ENCODE measurements around the gene DACH1.

The DACH1 gene

GRCh38 chr13:71536201-71536600 is 330.8 kb downstream of the DACH1 start:
- no peak overlapping the region for H3K4me3 ChIP-seq (ENCODE audit: low read length in 2 of 2)
- H3K14ac ChIP-seq (ENCODE audit: low read length), result no peak overlapping the region
- no peak overlapping the region for H3K4me2 ChIP-seq (ENCODE audit: insufficient read depth, low read length, poor library complexity, severe bottlenecking)
- no peak overlapping the region for H2BK5ac ChIP-seq (ENCODE audit: low read length)
- no peak for DNase-seq (ENCODE audit: low spot score)
- H3K18ac ChIP-seq (ENCODE audit: low read length), result no peak overlapping the region
- H2AK5ac ChIP-seq (ENCODE audit: low read depth, low read length), result no peak overlapping the region
- no peak overlapping the region for H4K8ac ChIP-seq (ENCODE audit: low read depth, low read length)
- H2BK120ac ChIP-seq (ENCODE audit: low read depth, low read length), result no peak overlapping the region
- H3K36me3 ChIP-seq (replicated peaks in 1 of 2; ENCODE audit: control insufficient read depth in 2 of 2, insufficient read depth in 2 of 2, low read length in 2 of 2), result no peaks in the 10 kb centered on the region
- no peak overlapping the region for H3K27ac ChIP-seq (replicated peaks; ENCODE audit: low read length)
- no CpG with 5 or more reads among the region's 2 CpGs for WGBS, 2 donors (ENCODE audit: extremely low coverage in 2 of 2, insufficient read length in 2 of 2, insufficient replicate concordance in 1 of 2)
- no peaks in the 10 kb centered on the region for H3K27me3 ChIP-seq (ENCODE audit: control insufficient read depth in 3 of 3, insufficient read depth in 3 of 3, low read depth in 1 of 3, low read length in 3 of 3)
- no peaks in the 10 kb centered on the region for H3K79me1 ChIP-seq (ENCODE audit: low read depth, low read length)
- no peak overlapping the region for H3K23ac ChIP-seq (ENCODE audit: low read depth, low read length, poor library complexity)
- no peak overlapping the region for H4K91ac ChIP-seq (ENCODE audit: low read depth, low read length, poor library complexity)
- H3K9ac ChIP-seq (ENCODE audit: low read depth, low read length, poor library complexity), result no peak overlapping the region
- H2AFZ ChIP-seq (ENCODE audit: low read length), result no peak overlapping the region
- H3K9me3 ChIP-seq (replicated peaks in 1 of 2; ENCODE audit: control insufficient read depth in 2 of 2, insufficient read depth in 1 of 2, low read depth in 1 of 2, low read length in 2 of 2), result no peaks in the 10 kb centered on the region
- no peak overlapping the region for H3K4ac ChIP-seq (ENCODE audit: low read length)
- H2BK15ac ChIP-seq (ENCODE audit: low read length), result no peak overlapping the region
- H3K4me1 ChIP-seq (ENCODE audit: control insufficient read depth in 2 of 2, insufficient read depth in 1 of 2, low read depth in 1 of 2, low read length in 2 of 2), result no peaks in the 10 kb centered on the region
- no peak overlapping the region for H2BK12ac ChIP-seq (ENCODE audit: low read length)

GRCh38 chr13:71524613-71525304 is 342.2 kb downstream of the DACH1 start:
- Histone ChIP-seq H2BK5ac (ENCODE audit: low read length) (no peak overlapping the region), H3K4me2 (ENCODE audit: insufficient read depth, low read length, poor library complexity, severe bottlenecking) (no peak overlapping the region), H4K8ac (ENCODE audit: low read depth, low read length) (no peak overlapping the region), H2BK120ac (ENCODE audit: low read depth, low read length) (no peak overlapping the region), H3K18ac (ENCODE audit: low read length) (no peak overlapping the region), H2AFZ (ENCODE audit: low read length) (no peak overlapping the region), H2BK15ac (ENCODE audit: low read length) (no peak overlapping the region), H3K79me1 (ENCODE audit: low read depth, low read length) (no peaks in the 10 kb centered on the region), H4K91ac (ENCODE audit: low read depth, low read length, poor library complexity) (no peak overlapping the region), H3K14ac (ENCODE audit: low read length) (no peak overlapping the region), H2AK5ac (ENCODE audit: low read depth, low read length) (no peak overlapping the region), H3K9me3 (replicated peaks in 1 of 2; ENCODE audit: control insufficient read depth in 2 of 2, insufficient read depth in 1 of 2, low read depth in 1 of 2, low read length in 2 of 2) (no peaks in the 10 kb centered on the region), H3K4me3 (ENCODE audit: low read length in 2 of 2) (no peak overlapping the region), H3K36me3 (replicated peaks in 1 of 2; ENCODE audit: control insufficient read depth in 2 of 2, insufficient read depth in 2 of 2, low read length in 2 of 2) (no peaks in the 10 kb centered on the region), H3K23ac (ENCODE audit: low read depth, low read length, poor library complexity) (no peak overlapping the region), H3K4me1 (ENCODE audit: control insufficient read depth in 2 of 2, insufficient read depth in 1 of 2, low read depth in 1 of 2, low read length in 2 of 2) (no peaks in the 10 kb centered on the region), H3K27ac (replicated peaks; ENCODE audit: low read length) (no peak overlapping the region), H3K4ac (ENCODE audit: low read length) (no peak overlapping the region), H3K27me3 (ENCODE audit: control insufficient read depth in 3 of 3, insufficient read depth in 3 of 3, low read depth in 1 of 3, low read length in 3 of 3) (no peaks in the 10 kb centered on the region), H3K9ac (ENCODE audit: low read depth, low read length, poor library complexity) (no peak overlapping the region), H2BK12ac (ENCODE audit: low read length) (no peak overlapping the region)
- no CpG with 5 or more reads among the region's 16 CpGs for WGBS, 2 donors (ENCODE audit: extremely low coverage in 2 of 2, insufficient read length in 2 of 2, insufficient replicate concordance in 1 of 2)
- no peak for DNase-seq (ENCODE audit: low spot score)

GRCh38 chr13:71524245-71524612 is 342.8 kb downstream of the DACH1 start:
- Histone ChIP-seq H4K91ac (ENCODE audit: low read depth, low read length, poor library complexity) (no peak overlapping the region), H2BK12ac (ENCODE audit: low read length) (no peak overlapping the region), H2BK5ac (ENCODE audit: low read length) (no peak overlapping the region), H3K4me1 (ENCODE audit: control insufficient read depth in 2 of 2, insufficient read depth in 1 of 2, low read depth in 1 of 2, low read length in 2 of 2) (no peaks in the 10 kb centered on the region), H3K4ac (ENCODE audit: low read length) (no peak overlapping the region), H4K8ac (ENCODE audit: low read depth, low read length) (no peak overlapping the region), H3K27ac (replicated peaks; ENCODE audit: low read length) (no peak overlapping the region), H3K23ac (ENCODE audit: low read depth, low read length, poor library complexity) (no peak overlapping the region), H3K27me3 (ENCODE audit: control insufficient read depth in 3 of 3, insufficient read depth in 3 of 3, low read depth in 1 of 3, low read length in 3 of 3) (no peaks in the 10 kb centered on the region), H2BK15ac (ENCODE audit: low read length) (no peak overlapping the region), H3K14ac (ENCODE audit: low read length) (no peak overlapping the region), H3K36me3 (replicated peaks in 1 of 2; ENCODE audit: control insufficient read depth in 2 of 2, insufficient read depth in 2 of 2, low read length in 2 of 2) (no peaks in the 10 kb centered on the region), H2AK5ac (ENCODE audit: low read depth, low read length) (no peak overlapping the region), H2AFZ (ENCODE audit: low read length) (no peak overlapping the region), H3K18ac (ENCODE audit: low read length) (no peak overlapping the region), H2BK120ac (ENCODE audit: low read depth, low read length) (no peak overlapping the region), H3K4me2 (ENCODE audit: insufficient read depth, low read length, poor library complexity, severe bottlenecking) (no peak overlapping the region), H3K9ac (ENCODE audit: low read depth, low read length, poor library complexity) (no peak overlapping the region), H3K79me1 (ENCODE audit: low read depth, low read length) (no peaks in the 10 kb centered on the region), H3K4me3 (ENCODE audit: low read length in 2 of 2) (no peak overlapping the region), H3K9me3 (replicated peaks in 1 of 2; ENCODE audit: control insufficient read depth in 2 of 2, insufficient read depth in 1 of 2, low read depth in 1 of 2, low read length in 2 of 2) (no peaks in the 10 kb centered on the region)
- no peak for DNase-seq (ENCODE audit: low spot score)
- WGBS, 2 donors (ENCODE audit: extremely low coverage in 2 of 2, insufficient read length in 2 of 2, insufficient replicate concordance in 1 of 2), result no CpG with 5 or more reads among the region's 3 CpGs

- WGBS, 2 donors (ENCODE audit: extremely low coverage in 2 of 2, insufficient read length in 2 of 2, insufficient replicate concordance in 1 of 2), result no CpG with 5 or more reads among the region's 4 CpGs
- no peak overlapping the region for H3K23ac ChIP-seq (ENCODE audit: low read depth, low read length, poor library complexity)
Measured at GRCh38 chr13:71522941-71523526, 344.0 kb downstream of the DACH1 start.

More at GRCh38 chr13:71522941-71523526, 344.0 kb downstream of the DACH1 start:
- Histone ChIP-seq H3K14ac (ENCODE audit: low read length) (no peak overlapping the region), H3K4me1 (ENCODE audit: control insufficient read depth in 2 of 2, insufficient read depth in 1 of 2, low read depth in 1 of 2, low read length in 2 of 2) (no peaks in the 10 kb centered on the region), H4K8ac (ENCODE audit: low read depth, low read length) (no peak overlapping the region), H3K27ac (replicated peaks; ENCODE audit: low read length) (no peak overlapping the region), H3K4me3 (ENCODE audit: low read length in 2 of 2) (no peak overlapping the region), H3K79me1 (ENCODE audit: low read depth, low read length) (no peaks in the 10 kb centered on the region), H2AK5ac (ENCODE audit: low read depth, low read length) (no peak overlapping the region), H4K91ac (ENCODE audit: low read depth, low read length, poor library complexity) (no peak overlapping the region), H3K9ac (ENCODE audit: low read depth, low read length, poor library complexity) (no peak overlapping the region), H2BK12ac (ENCODE audit: low read length) (no peak overlapping the region), H3K4me2 (ENCODE audit: insufficient read depth, low read length, poor library complexity, severe bottlenecking) (no peak overlapping the region), H2AFZ (ENCODE audit: low read length) (no peak overlapping the region), H3K4ac (ENCODE audit: low read length) (no peak overlapping the region), H3K27me3 (ENCODE audit: control insufficient read depth in 3 of 3, insufficient read depth in 3 of 3, low read depth in 1 of 3, low read length in 3 of 3) (no peaks in the 10 kb centered on the region), H3K9me3 (replicated peaks in 1 of 2; ENCODE audit: control insufficient read depth in 2 of 2, insufficient read depth in 1 of 2, low read depth in 1 of 2, low read length in 2 of 2) (no peaks in the 10 kb centered on the region), H3K18ac (ENCODE audit: low read length) (no peak overlapping the region), H2BK120ac (ENCODE audit: low read depth, low read length) (no peak overlapping the region), H2BK5ac (ENCODE audit: low read length) (no peak overlapping the region), H3K36me3 (replicated peaks in 1 of 2; ENCODE audit: control insufficient read depth in 2 of 2, insufficient read depth in 2 of 2, low read length in 2 of 2) (no peaks in the 10 kb centered on the region), H2BK15ac (ENCODE audit: low read length) (no peak overlapping the region)
- DNase-seq (ENCODE audit: low spot score), result no peak
